Kidney (tissue), 14 donors: ENCODE data around the gene HOMER3. TPM values are rescaled to one million over a fixed set of nuclear protein-coding genes. Genes with fewer than 3 reads are reported as not detected.

ENCODE experiments used
- DNase-seq, 5 donors: peaks; one replicate each; pipeline ENCODE4 v3.0.0-alpha.2; 2013 to 2020
- FAIRE-seq: peaks from 2 replicates; lab custom pipeline; 2012; peaks lifted over from hg19 to GRCh38; lab: Jason Lieb, UNC
- H3K27ac ChIP-seq, 2 donors: one replicate each; pipeline ENCODE4 v1.7.0; 2013; ENCODE audit warnings: low read depth in 2 of 2, low read length in 2 of 2, inconsistent platforms in 1 of 2
- H3K27me3 ChIP-seq: one replicate; pipeline ENCODE4 v1.7.1; 2013; ENCODE audit warnings: low read length, inconsistent platforms; ENCODE audit not compliant: control insufficient read depth, insufficient read depth
- H3K36me3 ChIP-seq, 3 donors: one replicate each; pipeline versions ENCODE4 v1.7.0 to v1.7.1; 2013; ENCODE audit warnings: low read length in 3 of 3, control low read depth in 1 of 3, inconsistent platforms in 1 of 3; ENCODE audit not compliant: insufficient read depth in 3 of 3, control insufficient read depth in 2 of 3
- H3K4me1 ChIP-seq, 3 donors: one replicate each; pipeline versions ENCODE4 v1.7.0 to v1.7.1; 2013; ENCODE audit warnings: low read length in 3 of 3, inconsistent platforms in 1 of 3, low read depth in 1 of 3; ENCODE audit not compliant: control insufficient read depth in 2 of 3, insufficient read depth in 2 of 3
- H3K4me3 ChIP-seq, 3 donors: one replicate each; pipeline versions ENCODE4 v1.7.0 to v1.8.1; 2013; ENCODE audit warnings: low read length in 3 of 3, control low read depth in 1 of 3, inconsistent platforms in 1 of 3
- H3K9ac ChIP-seq, 3 donors: one replicate each; pipeline versions ENCODE4 v1.7.0 to v1.7.1; 2013; ENCODE audit warnings: low read length in 3 of 3, control low read depth in 1 of 3, inconsistent platforms in 1 of 3
- H3K9me3 ChIP-seq, 3 donors: one replicate each; pipeline versions ENCODE4 v1.7.0 to v1.7.1; 2013; ENCODE audit warnings: low read length in 3 of 3, control low read depth in 1 of 3, inconsistent platforms in 1 of 3; ENCODE audit not compliant: control insufficient read depth in 2 of 3, insufficient read depth in 1 of 3
- intact Hi-C: fragments of 100-400 bp; cut with DNase I; formaldehyde crosslinking; loops from one replicate; pipeline ENCODE4 v1.11.1; 2022
- polyA plus RNA-seq: library from polyadenylated mRNA; stranded (reverse); fragments of 350-450 nt; fragmentation: Illumina TruSeq; extraction: RNeasy Lipid Tissue Mini Kit (QIAGEN cat#74804); gene quantifications from one replicate; pipeline ENCODE4 v1.2.3, GENCODE V29; 2014; ENCODE audit warnings: low read depth, low replicate concordance; ENCODE audit not compliant: insufficient read depth
- total RNA-seq: library from RNA; stranded (reverse); fragmentation: NEBNext Ultra II Directional; extraction: Animal tissue kit (Norgen Biotek cat#: 25700); gene quantifications from one replicate; pipeline ENCODE4 v1.2.1, GENCODE V29; 2021
- TF ChIP-seq, protein P1 (sequence below): IDR thresholded peaks from 3 replicates; pipeline ENCODE4 v1.5.1; 2012; ENCODE audit warnings: mild to moderate bottlenecking, moderate library complexity, borderline replicate concordance; ENCODE audit not compliant: insufficient read depth; ENCODE audit errors: extremely low read depth
- donor health status: control.
- donor health status: control.
- donor health status: control.
- donor health status: control.
- donor health status: control.
- donor health status: DM: yes; HTN: yes; CAD: no.
- donor health status: Normal renal cell carcinoma (clear cell type).

The HOMER3 gene
- total and polyA plus RNA-seq, 2 donors from 2014 or later, result 34.3 to 53.1 TPM

DNA sequence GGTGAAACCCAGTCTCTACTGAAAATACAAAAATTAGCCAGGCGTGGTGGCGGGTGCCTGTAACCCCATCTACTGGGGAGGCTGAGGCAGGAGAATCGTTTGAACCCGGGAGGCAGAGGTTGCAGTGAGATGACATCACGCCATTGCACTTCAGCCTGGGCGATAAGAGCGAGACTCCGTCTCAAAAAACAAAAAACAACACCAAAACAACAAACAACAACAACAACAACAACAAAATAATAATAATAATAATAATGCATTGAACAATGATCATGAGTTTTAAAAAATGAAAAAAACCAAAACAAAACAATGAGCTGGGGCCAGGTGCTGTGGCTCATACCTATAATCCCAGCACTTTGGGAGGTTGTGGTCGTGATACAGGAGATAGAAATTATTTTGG, 23.1 kb upstream of the HOMER3 start:
- H3K9me3 ChIP-seq, result no peaks in the 10 kb centered on the region
- no peak for FAIRE-seq
- no peak for DNase-seq
- H3K4me1 ChIP-seq, result peaks cover 0 to 5% (median 3%) of the 10 kb centered on the region in 3 donors
- no peaks in the 10 kb centered on the region for H3K36me3 ChIP-seq
- no peak overlapping the region for H3K4me3 ChIP-seq
- TF ChIP-seq, protein P1, sequence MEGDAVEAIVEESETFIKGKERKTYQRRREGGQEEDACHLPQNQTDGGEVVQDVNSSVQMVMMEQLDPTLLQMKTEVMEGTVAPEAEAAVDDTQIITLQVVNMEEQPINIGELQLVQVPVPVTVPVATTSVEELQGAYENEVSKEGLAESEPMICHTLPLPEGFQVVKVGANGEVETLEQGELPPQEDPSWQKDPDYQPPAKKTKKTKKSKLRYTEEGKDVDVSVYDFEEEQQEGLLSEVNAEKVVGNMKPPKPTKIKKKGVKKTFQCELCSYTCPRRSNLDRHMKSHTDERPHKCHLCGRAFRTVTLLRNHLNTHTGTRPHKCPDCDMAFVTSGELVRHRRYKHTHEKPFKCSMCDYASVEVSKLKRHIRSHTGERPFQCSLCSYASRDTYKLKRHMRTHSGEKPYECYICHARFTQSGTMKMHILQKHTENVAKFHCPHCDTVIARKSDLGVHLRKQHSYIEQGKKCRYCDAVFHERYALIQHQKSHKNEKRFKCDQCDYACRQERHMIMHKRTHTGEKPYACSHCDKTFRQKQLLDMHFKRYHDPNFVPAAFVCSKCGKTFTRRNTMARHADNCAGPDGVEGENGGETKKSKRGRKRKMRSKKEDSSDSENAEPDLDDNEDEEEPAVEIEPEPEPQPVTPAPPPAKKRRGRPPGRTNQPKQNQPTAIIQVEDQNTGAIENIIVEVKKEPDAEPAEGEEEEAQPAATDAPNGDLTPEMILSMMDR, result no peak
- no peak overlapping the region for H3K9ac ChIP-seq
- no peaks in the 10 kb centered on the region for H3K27me3 ChIP-seq
- H3K27ac ChIP-seq, result no peak overlapping the region
- intact Hi-C loops, result no loop called here

DNA sequence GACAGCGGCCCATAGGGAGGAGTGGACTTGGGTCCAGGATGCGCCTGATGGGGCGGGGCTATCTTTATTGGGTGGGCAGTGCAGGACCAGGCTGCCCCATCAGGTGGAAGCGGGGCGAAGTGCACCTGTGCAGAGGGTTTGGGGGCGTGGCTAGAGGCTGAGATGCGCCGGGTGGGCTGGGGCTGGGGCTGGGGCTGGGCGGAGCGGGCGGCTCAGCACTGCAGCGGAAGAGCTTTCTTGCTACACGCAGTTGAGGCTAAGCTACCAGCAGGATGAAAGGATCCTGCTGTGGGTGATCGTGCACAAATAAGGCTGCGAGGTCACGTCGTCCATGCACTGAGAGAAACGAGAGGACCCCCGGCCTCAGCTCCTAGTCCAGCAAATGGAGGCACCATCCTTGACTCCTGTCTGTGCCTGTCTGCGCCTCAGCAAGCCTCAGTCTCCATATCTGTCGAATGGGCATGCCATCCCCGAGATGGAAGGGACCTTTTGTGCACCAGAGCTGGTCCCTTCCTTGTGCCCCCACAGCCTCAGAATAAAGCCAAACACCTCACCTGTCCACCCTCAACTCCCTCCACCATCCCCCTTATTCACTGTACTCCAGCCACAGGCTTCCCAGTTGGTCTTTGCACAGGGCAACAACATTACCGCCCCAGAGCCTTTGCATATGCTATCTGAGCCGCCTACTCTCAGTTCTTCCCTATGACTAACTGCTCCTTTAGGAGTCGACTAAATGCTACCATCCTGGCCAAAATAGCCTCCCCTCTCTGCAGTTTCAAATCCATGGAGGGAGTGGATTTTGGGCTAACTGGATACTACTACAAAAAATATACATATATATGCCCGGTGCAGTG, 21.0 kb upstream of the HOMER3 start:
- Histone ChIP-seq H3K9ac (no peak overlapping the region), H3K36me3 (no peaks in the 10 kb centered on the region), H3K4me1 (no peaks in the 10 kb centered on the region), H3K9me3 (no peaks in the 10 kb centered on the region), H3K27ac (no peak overlapping the region), H3K4me3 (no peak overlapping the region), H3K27me3 (no peaks in the 10 kb centered on the region)
- TF ChIP-seq, protein P1, result no peak
- FAIRE-seq (no peak), DNase-seq (peak in 4 of 5 donors; percentile 52 to 76 (median 65))
- intact Hi-C loops, result no loop called here

DNA sequence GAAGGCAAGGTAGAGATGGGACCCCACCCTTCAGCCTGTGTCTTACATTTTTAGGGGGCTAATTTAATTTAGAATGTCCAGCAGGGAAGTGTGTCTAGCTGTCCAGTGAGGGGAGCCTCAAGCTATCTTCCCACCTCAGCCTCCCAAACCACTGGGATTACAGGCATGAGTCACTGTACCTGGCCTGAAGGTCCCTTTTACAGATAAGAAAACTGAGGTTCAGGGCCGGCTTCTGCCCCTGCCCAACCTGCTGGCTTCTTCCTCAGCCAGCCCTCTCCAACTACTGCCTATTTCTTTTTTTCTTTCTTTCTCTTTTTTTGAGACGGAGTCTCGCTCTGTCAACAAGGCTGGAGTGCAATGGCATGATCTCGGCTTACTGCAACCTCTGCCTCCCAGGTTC, 19.4 kb upstream of the HOMER3 start:
- DNase-seq (no peak), FAIRE-seq (no peak)
- Histone ChIP-seq H3K4me1 (no peaks in the 10 kb centered on the region), H3K27me3 (no peaks in the 10 kb centered on the region), H3K4me3 (no peak overlapping the region), H3K9ac (no peak overlapping the region), H3K27ac (no peak overlapping the region), H3K36me3 (no peaks in the 10 kb centered on the region), H3K9me3 (no peaks in the 10 kb centered on the region)
- intact Hi-C loops, result no loop called here
- TF ChIP-seq, protein P1, result no peak
